Tibial nerve (tissue), 4 donors: Measurements from ENCODE around the gene MCRIP1. TPM values are rescaled to one million over a fixed set of nuclear protein-coding genes. Genes with fewer than 3 reads are reported as not detected.

Source experiments
- DNase-seq, 2 donors: peaks; one replicate each; pipeline ENCODE4 v3.0.0-alpha.2; 2019; ENCODE audit warnings: low spot score in 2 of 2
- H3K27ac ChIP-seq, 4 donors: fragments of 200-600 bp; sonication (generic) in 3 of 4; one replicate each; pipeline ENCODE4 v1.5.1; 2017 to 2019; ENCODE audit warnings: mild to moderate bottlenecking in 1 of 4
- H3K27me3 ChIP-seq, 2 donors: fragments of 200-600 bp; sonication (generic) in 1 of 2; one replicate each; pipeline versions ENCODE4 v1.5.1 to v1.6.0; 2017 to 2019
- H3K36me3 ChIP-seq, 3 donors: fragments of 200-600 bp; sonication (generic); one replicate each; pipeline ENCODE4 v1.5.1; 2018 to 2019
- H3K4me1 ChIP-seq, 4 donors: fragments of 200-600 bp; sonication (generic) in 3 of 4; one replicate each; pipeline ENCODE4 v1.5.1; 2017 to 2019
- H3K4me3 ChIP-seq, 4 donors: fragments of 200-600 bp; sonication (generic) in 3 of 4; one replicate each; pipeline ENCODE4 v1.5.1; 2017 to 2019; ENCODE audit warnings: mild to moderate bottlenecking in 1 of 4, moderate library complexity in 1 of 4
- H3K9me3 ChIP-seq, 4 donors: fragments of 200-600 bp; sonication (generic) in 3 of 4; one replicate each; pipeline ENCODE4 v1.5.1; 2017 to 2019
- CTCF ChIP-seq, 5 experiments: fragments of 200-600 bp in 3 of 5; fragments of 450-650 bp in 2 of 5; sonication (generic) in 3 of 5; IDR thresholded peaks; one replicate each; pipeline ENCODE4 v1.5.1; 2016 to 2019; ENCODE audit warnings: antibody characterized with exemption in 5 of 5, mild to moderate bottlenecking in 3 of 5, moderate library complexity in 2 of 5
- EP300 ChIP-seq, 2 donors: sonication (generic); formaldehyde crosslinking; IDR thresholded peaks; one replicate each; pipeline ENCODE4 v1.6.1; 2017; ENCODE audit warnings: antibody characterized with exemption in 2 of 2, mild to moderate bottlenecking in 1 of 2
- POLR2A ChIP-seq, 2 donors: fragments of 450-650 bp; IDR thresholded peaks; one replicate each; pipeline ENCODE4 v1.6.1; 2017; ENCODE audit warnings: antibody characterized with exemption in 2 of 2, mild to moderate bottlenecking in 2 of 2, moderate library complexity in 2 of 2
- whole genome bisulfite sequencing, 2 donors: methylation state at CpG; one replicate each; pipeline ENCODE4 v1.1.5; 2018; 5-methylcytosine and 5-hydroxymethylcytosine counted together
- total RNA-seq, 4 donors: library from RNA; depleted of rRNA; stranded (reverse); fragments of >200 nt; gene quantifications; one replicate each; pipeline ENCODE4 v1.1.0, GENCODE V29; 2016

Gene MCRIP1
- total RNA-seq, 4 donors from 2014 or later: 78.7 to 105 (median 92.5) TPM

GRCh38 chr17:81810892-81811704, 22.0 kb downstream of the MCRIP1 start:
- Histone ChIP-seq H3K9me3 (no peaks in the 10 kb centered on the region), H3K4me1 (no peaks in the 10 kb centered on the region), H3K27ac (no peak overlapping the region), H3K27me3 (peaks cover 0 to 86% of the 10 kb centered on the region in 2 donors), H3K36me3 (no peaks in the 10 kb centered on the region), H3K4me3 (no peak overlapping the region)
- DNase-seq: no peak
- 85 to 89% methylated on average over 26 to 37 of the region's 42 CpGs for WGBS, 2 donors
- TF ChIP-seq POLR2A (IDR thresholded peaks at IDR 0.05) (no peak), EP300 (IDR thresholded peaks at IDR 0.05) (no peak), CTCF (IDR thresholded peaks at IDR 0.05) (no peak)

GRCh38 chr17:81810476-81810875, 22.6 kb downstream of the MCRIP1 start:
- Histone ChIP-seq H3K9me3 (no peaks in the 10 kb centered on the region), H3K36me3 (no peaks in the 10 kb centered on the region), H3K4me3 (no peak overlapping the region), H3K27me3 (peaks cover 0 to 90% of the 10 kb centered on the region in 2 donors), H3K27ac (no peak overlapping the region), H3K4me1 (no peaks in the 10 kb centered on the region)
- DNase-seq: no peak
- no peak for TF ChIP-seq EP300 (IDR thresholded peaks at IDR 0.05)
- no peak for TF ChIP-seq POLR2A (IDR thresholded peaks at IDR 0.05)
- TF ChIP-seq CTCF (IDR thresholded peaks at IDR 0.05): no peak
- WGBS, 2 donors: 72 to 78% methylated on average over 8 of the region's 8 CpGs

GRCh38 chr17:81809556-81809998, 23.5 kb downstream of the MCRIP1 start:
- H3K36me3 ChIP-seq: no peaks in the 10 kb centered on the region
- H3K27ac ChIP-seq: no peak overlapping the region
- TF ChIP-seq POLR2A (IDR thresholded peaks at IDR 0.05): no peak
- no peak for TF ChIP-seq CTCF (IDR thresholded peaks at IDR 0.05)
- no peak for TF ChIP-seq EP300 (IDR thresholded peaks at IDR 0.05)
- H3K9me3 ChIP-seq: no peaks in the 10 kb centered on the region
- peaks cover 0 to 91% of the 10 kb centered on the region in 2 donors for H3K27me3 ChIP-seq
- no peak overlapping the region for H3K4me3 ChIP-seq
- DNase-seq: no peak
- H3K4me1 ChIP-seq: peaks cover 0 to 6% (median 0%) of the 10 kb centered on the region in 4 donors
- WGBS, 2 donors: 76 to 83% methylated on average over 6 to 7 of the region's 7 CpGs

GRCh38 chr17:81808778-81809555, 24.1 kb downstream of the MCRIP1 start:
- Histone ChIP-seq H3K4me3 (no peak overlapping the region), H3K9me3 (no peaks in the 10 kb centered on the region), H3K4me1 (peaks cover 0 to 12% (median 0%) of the 10 kb centered on the region in 4 donors), H3K27me3 (peaks cover 0 to 93% of the 10 kb centered on the region in 2 donors), H3K36me3 (no peaks in the 10 kb centered on the region), H3K27ac (no peak overlapping the region)
- TF ChIP-seq POLR2A (IDR thresholded peaks at IDR 0.05) (no peak), CTCF (IDR thresholded peaks at IDR 0.05) (no peak)
- DNase-seq: no peak
- 69 to 72% methylated on average over 13 to 16 of the region's 20 CpGs for WGBS, 2 donors

- H3K4me1 ChIP-seq: peaks cover 0 to 23% (median 2%) of the 10 kb centered on the region in 4 donors
- 56 to 68% methylated on average over 10 of the region's 13 CpGs for WGBS, 2 donors
- peaks cover 3 to 93% of the 10 kb centered on the region in 2 donors for H3K27me3 ChIP-seq
- H3K9me3 ChIP-seq: no peaks in the 10 kb centered on the region
- DNase-seq: no peak
- H3K4me3 ChIP-seq: no peak overlapping the region
- TF ChIP-seq POLR2A (IDR thresholded peaks at IDR 0.05): no peak
- H3K27ac ChIP-seq: no peak overlapping the region
- H3K36me3 ChIP-seq: no peaks in the 10 kb centered on the region
Observed at GRCh38 chr17:81807839-81808238, 25.3 kb downstream of the MCRIP1 start.
